NCI-H82 treated with DMSO at 0.1 percent for 48 hours (cell line): ENCODE results near the gene SLC41A1.
A peak's percentile ranks its signal among the peaks of the same experiment; 100 is the strongest.
"Not testable (repeated sequence)": the region's sequence is repeated elsewhere in the genome, so short reads cannot be mapped to it uniquely, and the experiment has no call there.

Experiments
- DNase-seq: peaks from one replicate; lab custom pipeline; 2025; ENCODE audit not compliant: unreplicated experiment; lab: John Stamatoyannopoulos, UW

Gene SLC41A1

DNA sequence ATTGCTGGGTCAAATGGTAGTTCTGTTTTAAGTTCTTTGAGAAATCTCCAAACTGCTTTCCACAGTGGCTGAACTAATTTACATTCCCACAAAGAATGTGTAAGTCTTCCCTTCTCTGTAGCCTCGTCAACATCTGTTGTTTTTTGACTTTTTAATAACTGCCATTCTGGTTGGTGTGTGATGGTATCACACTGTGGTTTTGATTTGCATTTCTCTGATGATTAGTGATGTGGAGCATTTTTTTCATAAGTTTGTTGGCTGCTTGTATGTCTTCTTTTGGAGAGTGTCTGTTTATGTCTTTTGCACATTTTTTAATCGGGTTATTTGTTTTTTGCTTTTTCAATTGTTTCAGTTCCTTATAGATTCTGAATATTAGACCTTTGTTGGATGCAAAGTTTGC, 10.3 kb upstream of the SLC41A1 start:
- not testable (repeated sequence) for DNase-seq

DNA sequence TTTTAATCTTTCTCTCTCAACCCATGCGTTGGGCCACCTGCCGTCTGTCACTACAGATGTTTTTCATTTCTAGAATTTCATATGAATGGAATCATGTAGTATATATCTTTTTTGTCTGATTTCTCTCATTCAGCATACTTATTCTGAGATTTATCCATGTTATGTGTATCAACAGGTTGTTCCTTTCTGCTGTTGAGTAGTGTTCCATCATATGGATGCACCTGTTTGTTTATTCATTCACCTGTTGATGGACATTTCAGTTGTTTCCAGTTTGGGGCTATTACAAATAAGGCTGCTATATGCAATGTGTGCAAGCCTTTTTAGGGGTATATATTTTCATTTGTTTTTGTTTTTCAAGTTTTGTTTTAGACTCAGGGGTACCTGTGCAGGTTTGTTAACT, 9.4 kb upstream of the SLC41A1 start:
- DNase-seq = no peak

DNA sequence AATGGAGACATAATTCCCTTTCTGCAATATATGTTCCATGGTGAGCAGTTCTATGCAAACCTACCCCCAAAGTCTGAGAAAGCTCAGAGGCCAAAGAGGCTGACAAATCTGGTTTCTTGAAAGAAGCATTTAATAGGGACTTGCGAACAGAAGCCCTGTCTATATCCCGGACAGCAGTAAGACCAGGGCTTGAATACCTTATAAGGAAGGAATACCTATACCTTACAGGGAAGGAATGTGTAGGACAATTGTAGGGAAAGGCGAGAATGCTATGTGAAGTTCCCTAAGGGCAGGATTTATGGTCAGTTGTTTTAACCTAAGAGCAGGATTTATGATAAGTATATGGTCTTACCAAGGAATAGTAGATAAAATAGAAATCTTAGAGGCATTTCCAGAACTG, 5.0 kb upstream of the SLC41A1 start:
- DNase-seq = no peak

DNA sequence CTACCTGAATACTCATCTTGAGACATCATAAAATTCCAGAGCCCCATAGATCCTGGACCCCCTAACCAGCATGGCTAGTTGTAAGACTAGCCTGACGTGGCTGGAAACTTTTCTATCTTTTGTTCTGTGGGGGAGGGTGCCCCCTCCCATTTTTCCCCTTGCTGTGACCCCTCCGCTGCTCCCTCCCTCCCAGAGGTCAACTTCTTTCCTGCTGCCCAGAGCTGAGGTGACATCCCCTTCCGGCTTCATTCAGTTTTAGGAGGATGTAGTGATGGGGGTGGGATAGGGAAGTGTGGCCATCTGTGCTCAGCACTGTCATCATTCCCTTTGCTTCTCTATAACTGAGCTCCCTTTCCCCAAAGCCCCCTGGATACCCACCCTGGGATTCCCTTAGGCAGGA, 4.4 kb upstream of the SLC41A1 start:
- DNase-seq = no peak

DNA sequence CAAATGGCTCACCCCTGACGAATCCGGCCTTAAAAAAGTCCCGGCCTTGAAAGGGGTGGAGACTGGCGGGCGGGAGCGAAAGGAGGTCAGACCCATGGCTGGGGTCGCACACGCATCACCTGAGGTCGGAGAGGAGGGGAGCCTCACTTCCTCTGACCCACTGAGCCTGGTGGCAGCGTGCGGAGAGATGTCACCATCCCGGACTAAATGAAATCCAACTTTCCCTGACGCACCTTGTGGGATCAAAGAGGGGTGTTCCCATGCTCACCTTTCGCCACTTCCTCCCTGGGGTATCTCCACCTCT, 709 bp upstream of the SLC41A1 start:
- DNase-seq = no peak

DNA sequence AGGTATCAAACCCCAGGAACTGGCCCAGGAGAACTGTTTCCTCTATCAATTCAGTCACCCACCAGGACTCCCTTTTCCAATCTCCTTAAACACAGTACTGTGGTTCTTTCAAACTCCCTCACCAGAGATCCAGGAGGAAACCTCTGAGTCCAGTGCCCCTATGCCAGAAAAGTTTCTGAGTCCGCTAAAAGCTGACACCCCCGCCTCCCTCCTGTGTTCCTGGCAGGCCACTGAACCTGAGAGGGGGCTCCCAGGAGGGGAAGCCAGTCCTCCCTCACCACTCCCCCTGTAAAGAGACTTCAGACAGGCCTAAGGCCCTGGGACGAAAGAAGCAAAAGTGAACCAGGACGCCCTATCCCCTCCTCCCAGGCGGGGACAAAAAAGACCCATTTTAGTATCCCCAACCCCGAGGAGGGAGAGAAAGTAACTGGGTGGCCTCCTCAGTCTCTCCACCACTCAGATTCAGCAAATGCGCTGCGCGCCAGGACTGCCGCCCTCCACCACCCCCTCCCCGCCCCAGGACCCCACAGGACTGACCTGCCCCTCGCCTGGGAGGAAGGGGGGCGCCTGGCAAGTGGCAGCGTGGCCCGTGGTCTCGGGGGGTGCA, 624 bp downstream of the SLC41A1 start:
- no peak for DNase-seq

DNA sequence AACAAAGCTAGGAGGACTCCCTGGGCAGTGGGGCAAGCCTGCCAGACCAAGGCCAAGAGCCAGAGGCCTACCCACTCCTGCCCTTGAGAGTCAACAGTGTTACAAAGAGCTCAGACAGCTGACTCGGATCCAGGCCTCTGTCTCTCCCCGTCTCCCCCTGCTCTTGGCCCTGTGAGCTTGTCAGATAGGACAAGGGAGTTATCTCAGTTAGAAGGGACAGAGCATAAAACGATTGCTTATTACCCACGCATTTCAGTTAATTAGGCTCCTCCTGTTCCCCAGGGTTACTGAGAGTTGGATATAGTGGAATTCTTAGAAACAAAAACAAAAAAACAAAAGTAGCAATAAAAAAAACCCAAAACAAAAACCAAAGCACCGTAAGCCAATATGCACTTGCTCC, 1.3 kb downstream of the SLC41A1 start:
- DNase-seq = no peak

DNA sequence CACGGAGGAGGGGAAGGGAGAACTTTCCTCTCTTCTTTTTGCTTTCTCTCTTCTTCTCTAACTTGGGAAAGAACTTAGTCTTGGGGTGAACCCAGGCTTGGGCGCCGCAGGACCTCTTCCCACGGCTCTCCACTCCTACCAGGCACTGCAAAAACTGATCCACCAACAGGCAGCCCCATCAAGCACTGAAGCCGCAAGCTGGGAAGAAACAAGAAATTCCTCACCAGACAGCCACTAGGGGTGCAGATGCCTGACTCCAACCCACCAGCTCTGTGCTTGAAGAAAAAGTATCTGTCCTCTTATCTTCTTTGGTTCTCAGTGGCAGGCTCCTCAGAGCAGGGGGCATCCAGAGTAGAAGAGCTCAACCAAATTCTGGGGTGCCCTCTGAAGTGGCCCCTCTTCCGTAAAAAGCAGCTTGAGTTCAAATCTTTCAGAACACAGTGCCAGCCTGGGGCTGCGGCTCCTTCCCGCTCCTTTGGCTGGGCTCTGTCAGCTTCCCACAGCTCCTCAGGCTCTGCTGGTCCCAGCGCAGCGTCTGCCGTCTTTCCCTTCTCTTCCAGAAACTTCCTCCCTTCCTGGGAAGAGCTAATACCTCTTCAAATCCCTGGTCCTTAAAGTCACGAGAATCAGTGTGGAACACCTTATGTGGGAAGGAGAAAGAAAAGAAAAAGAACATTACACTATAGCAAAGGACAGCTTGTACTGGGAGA, 2.4 kb downstream of the SLC41A1 start:
- no peak for DNase-seq

DNA sequence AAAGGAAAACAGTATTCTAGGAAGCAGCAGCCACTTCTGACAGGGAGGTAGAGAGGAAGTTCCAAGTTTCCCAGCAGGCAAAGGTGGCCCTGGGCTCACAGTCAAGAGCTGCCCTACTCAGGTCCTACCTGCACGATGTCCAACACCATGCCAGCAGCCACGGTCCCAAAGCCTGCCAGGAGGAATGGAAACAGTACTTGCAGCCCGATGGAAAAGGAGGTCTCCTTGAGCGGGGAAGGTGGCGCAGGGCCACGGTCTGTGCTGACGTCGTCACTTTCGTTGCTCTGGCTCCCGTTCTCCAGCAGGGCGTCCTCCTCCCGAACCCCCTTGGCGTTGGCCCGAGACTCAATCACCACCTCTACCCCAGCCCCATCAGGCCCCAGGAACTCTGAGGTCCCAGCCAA, 3.1 kb downstream of the SLC41A1 start:
- DNase-seq = no peak

DNA sequence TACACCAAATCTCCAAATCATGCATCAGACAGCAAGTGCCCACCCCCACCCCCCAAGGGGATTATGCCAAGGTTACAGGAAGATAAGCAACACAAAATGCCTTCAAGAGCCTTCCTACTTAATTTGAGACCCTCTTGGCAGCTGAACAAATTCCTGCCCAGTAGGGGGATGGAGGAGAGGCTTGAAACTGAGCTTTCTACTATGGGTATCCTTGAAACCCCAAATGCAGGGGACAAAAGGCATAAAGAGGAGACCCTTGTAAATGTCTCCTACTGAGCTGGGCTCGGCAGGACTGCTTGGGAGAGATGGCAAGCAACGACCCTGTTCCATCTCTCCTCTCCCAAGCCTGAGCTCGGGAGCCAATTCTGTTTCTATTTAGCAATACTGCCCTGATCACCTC, 3.5 kb downstream of the SLC41A1 start:
- DNase-seq = no peak

DNA sequence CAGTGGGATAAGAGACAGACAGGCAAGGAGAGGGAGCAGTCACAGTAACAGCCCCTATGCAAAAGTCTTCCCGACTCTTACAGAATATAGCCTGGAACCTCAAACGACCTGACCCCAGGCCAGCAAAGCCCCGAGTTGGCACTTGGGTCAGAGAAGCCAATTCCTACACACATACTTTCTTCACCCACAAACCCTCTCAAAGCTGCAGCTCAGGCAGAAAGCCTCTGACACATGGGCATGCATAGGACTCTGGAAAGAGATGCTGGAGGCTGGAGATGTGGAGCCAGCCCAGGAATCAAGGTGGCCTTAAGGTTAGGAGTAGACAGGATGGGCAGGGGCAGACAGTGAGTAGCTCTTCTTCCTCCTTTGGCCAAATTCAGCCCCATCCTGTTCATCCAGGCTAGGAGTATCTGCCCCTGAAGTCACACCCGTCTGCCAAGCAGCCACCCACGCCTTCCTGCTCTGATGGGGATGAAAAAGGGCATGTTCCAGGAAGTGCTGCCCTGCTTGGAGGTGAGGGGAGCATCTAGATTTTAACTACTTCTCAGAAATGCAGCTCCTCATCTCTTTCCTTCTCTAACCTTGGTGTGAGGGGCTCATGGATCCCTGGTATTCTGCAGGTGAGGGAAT, 7.8 kb downstream of the SLC41A1 start:
- no peak for DNase-seq

DNA sequence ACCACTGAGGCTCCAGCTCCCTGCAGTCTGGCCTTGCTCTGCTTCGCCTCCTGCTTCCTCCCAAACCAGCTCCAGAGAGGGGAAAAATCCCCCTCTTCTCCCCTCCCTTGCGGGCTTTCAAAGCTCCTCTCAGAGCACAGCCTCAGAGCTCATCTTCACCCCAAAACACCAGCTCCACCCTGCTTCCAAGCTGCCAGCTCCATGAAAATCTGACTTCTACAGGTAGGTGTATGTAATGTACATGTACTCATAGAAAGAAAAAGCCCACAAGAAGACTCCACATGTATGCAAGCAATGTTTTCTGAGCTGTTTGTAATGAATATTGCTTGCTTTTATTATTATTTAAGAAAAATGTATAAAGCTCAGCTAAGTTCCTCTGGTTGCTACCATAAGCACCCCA, 8.4 kb downstream of the SLC41A1 start:
- no peak for DNase-seq

DNA sequence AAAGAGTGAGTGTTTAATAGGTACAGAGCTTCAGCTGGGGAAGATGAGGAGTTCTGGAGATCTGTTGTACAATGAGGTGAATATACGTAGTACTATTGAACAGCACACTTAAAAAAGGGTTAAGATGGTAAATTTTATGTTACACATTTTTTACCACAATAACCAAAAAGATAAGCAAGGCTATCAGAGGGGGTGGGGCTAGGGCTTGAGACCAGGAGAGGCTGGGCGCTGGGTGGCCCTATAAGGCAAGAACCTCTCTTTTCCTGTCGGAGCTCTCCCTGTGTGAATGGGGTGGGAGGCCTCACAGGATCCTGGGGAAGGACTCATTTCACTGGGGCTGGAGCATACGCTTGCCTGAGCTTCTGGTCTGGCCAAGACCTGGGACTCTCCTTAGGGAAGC, 9.0 kb downstream of the SLC41A1 start:
- no peak for DNase-seq

DNA sequence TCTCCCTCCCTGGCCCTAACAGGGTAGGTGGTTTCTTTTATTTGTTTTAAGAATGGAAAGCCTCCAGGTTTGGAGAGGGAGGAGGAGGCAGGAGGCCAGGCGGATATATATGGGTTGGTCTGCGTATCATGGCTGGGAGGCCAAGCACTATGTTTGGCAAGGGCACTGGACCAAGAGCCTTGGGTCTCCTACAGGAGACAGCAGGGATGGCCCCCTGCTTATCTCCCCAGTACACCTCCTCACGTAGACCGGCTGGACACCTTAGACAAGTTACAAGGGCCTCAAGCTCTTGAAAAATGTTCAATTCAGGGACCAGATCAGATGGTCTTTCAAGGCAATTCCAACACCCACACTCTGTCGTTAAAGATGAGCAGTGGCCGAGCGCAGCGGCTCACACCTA, 10.9 kb downstream of the SLC41A1 start:
- DNase-seq = no peak

DNA sequence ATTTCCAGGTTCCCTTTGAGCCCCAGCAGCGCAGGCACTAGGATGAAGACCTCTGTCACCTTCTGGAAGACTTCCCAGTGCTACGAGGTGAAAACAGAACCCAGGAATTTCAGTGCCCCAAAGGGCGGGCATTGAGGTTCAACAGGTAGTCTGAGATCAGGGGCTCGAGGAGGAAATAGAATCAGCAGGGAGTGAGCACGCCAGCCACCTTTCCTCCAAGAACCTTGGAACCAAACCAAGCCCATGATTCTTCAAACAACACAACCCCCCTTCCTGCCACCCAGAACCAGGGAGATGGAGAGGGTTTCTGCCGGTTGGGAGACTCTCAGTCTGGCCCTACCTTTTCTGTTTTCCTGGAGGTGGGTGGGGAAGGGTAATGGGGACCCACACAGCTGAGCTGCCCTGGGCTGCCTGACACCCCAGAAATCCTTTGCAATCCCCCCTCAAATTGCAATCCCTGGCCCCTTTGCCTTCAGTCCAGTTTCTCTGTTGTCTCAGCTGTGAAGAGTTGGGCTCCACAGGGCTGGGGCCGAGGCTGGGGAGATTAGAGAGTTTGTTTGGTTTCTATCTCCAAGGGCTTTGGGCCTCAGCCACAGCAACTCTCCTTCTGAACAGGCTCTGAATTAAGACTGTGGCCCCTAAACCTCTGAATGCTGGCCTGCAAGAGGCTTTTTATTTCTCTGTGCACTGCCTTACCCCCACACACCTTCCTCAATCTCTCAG, 11.9 kb downstream of the SLC41A1 start:
- DNase-seq = no peak

DNA sequence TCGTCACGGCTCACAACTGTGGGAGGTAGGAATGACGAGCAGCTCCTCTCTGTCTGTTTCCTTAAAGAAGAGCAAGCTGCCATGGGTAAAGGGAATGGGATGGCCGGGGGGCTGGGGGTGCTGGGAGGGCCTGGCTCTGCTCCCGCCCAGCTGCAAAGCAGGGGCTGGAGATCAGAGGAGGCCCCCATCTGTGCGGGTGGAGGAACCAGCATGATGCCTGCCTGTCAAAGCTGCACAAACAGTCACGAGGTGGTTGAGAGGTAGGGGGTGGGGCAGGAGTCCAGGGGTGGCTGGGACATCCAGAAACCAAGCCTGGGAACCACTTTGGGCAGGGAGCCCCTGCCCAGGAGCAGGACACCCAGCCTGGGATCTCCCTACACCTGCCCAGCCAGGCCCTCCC, 12.6 kb downstream of the SLC41A1 start:
- DNase-seq = no peak

DNA sequence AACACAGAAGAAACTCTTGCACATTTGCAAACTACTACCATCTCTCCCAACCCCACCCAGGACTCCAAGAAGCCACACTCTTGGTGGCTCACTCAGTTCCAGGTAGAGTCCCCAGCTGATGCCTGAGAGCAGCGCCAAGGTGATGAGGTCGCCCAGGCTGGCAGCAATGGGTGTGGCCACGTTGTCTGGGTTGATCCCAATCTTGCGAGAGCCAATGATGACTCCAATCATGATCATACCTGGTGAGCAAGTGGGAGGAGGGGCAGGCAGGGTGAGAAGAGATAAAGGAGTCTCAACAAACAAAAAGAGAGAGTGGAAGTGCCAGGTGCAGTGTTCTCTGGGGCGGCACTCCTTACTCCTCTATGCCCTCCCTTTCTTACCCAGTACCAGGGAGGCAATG, 14.4 kb downstream of the SLC41A1 start:
- DNase-seq = no peak

DNA sequence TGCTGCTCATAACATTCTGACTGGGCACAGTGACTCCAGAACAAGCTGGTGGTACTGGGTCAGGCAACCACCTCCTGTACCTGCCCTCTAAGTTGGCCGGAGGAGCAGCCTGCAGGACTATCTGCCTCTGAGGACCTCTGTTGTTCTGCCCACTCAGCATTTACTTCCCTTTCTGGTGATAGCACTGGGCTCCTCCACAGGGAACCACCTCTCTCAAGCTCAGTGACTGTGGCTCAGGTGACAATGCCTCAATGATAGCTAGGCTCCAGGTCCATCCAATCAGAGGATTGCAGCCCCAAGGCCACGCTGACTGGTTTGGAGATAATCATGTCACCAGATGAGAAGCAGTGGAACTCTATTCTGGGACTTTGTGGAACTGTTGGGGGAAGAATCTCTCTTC, 15.8 kb downstream of the SLC41A1 start:
- DNase-seq = no peak

DNA sequence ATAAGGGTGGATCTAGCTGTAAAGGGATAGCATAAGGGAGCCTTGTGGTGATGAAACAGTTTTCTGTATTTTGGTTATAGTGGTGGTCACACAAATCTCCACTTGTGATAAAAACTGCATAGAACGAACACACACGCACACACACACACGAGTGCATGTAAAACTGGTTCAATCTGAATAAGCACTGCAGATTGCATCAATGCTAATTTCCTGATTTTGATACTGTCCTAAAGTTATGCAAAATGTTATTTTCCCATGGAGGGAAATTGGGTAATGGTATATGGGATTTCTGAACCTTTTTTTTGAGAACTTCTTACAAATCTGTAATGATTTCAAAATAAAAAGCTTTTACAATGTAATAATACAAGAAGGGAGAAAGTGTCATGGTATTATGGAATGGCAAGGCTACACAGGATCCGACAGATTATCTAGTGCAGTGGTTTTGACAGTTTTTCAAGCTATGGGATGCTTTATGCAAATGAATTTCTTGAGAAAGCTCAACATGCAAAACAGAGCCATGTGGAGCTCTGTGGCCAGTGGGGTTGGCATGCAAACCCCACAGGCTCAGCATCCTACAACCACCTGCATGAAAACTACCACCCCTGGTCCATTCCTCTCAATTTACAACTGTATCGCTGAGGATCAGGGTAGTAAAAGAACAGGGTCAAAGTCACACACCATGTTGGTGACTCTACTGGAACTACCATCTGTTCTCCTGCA, 18.8 kb downstream of the SLC41A1 start:
- no peak for DNase-seq

DNA sequence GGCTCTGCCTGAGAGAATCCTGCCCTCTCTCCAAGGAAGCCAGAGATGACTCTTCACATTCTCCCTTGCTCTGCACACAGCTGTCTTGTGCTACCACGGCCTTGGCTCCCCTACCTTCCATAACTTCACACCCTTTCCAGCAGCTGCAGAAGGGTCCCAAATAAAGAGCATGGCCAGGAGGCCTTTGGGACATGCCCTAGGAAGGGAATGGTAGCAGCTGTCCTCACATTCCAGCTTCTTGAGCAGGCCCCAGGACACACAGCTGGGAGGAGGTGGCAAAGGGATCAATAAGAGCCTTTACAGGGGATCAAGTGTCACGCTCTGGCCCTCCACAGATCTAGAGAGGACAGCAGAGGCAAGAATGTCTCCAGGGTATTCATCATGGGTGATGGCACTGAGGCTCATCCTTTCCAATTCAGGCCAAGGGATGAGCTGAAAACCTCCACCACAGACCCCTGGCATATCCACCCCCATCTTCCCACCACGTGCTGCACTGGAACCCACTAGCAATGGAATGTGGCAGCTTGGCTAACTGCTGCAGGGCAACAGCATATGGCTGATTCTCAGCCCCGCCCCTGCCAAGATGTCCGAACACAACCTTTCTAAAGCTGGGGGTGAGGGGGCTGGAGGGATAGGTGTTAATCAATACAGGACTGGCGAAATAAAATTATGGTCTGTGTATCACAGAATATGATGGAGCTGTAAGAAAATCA, 19.9 kb downstream of the SLC41A1 start:
- DNase-seq = peak; percentile 16

DNA sequence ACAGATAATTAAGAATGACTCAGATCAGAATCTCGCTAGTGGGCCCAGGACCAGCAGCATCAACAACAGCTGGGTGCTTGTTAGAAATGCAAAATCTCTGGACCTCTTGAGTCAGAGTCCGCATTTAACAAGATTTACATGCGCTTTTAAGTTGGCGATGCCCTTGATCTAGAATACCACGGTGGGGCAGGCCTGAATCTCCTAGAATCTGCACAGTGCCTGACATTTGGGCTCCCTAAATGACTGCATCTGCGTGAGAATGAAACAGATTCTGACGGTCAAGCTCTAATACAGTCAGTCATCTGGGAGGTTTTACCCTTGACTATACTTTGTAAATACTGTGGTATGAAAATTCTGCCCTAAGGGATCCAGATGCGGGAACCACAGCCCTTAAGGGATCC, 20.5 kb downstream of the SLC41A1 start:
- no peak for DNase-seq
